ENCODE results near the gene PSD2. TPM values are rescaled to one million over a fixed set of nuclear protein-coding genes. Genes with fewer than 3 reads are reported as not detected.

Gene PSD2
- total RNA-seq, 1 experiment from 2014 or later, result 0.22 TPM

GRCh38 chr5:139854953-139855352 is 59.3 kb downstream of the PSD2 start:
- Histone ChIP-seq H2BK120ac (ENCODE audit: low read depth, low read length, poor library complexity, severe bottlenecking) (no peak overlapping the region), H3K23me2 (ENCODE audit: insufficient read length, low read depth, low read length, poor library complexity, severe bottlenecking) (no peaks in the 10 kb centered on the region), H2BK5ac (ENCODE audit: insufficient read length, low read length) (no peak overlapping the region), H2AK5ac (ENCODE audit: insufficient read length, low read length) (no peak overlapping the region), H3K4ac (ENCODE audit: low read depth, low read length) (no peak overlapping the region), H3K9me3 (ENCODE audit: control insufficient read depth, low read depth, low read length) (no peaks in the 10 kb centered on the region), H3K4me1 (ENCODE audit: insufficient read depth, low read length) (no peaks in the 10 kb centered on the region), H3K23ac (ENCODE audit: insufficient read length, low read depth, low read length) (no peak overlapping the region), H3K18ac (ENCODE audit: insufficient read length, low read depth, low read length) (no peak overlapping the region), H3K79me1 (ENCODE audit: insufficient read depth, low read depth, low read length, poor library complexity, severe bottlenecking) (no peaks in the 10 kb centered on the region), H3K27me3 (ENCODE audit: insufficient read depth, low read length) (no peaks in the 10 kb centered on the region; the same call in 1 of the 2 replicates), H4K8ac (replicated peaks; ENCODE audit: insufficient read length, low read depth, low read length) (no peak overlapping the region), H2AFZ (ENCODE audit: low read length) (no peak overlapping the region), H4K20me1 (ENCODE audit: control insufficient read depth, insufficient read depth, insufficient read length) (no peaks in the 10 kb centered on the region), H3T11ph (ENCODE audit: low read length) (no peak overlapping the region), H4K5ac (ENCODE audit: insufficient read length, low read depth, low read length) (no peak overlapping the region), H3K79me2 (ENCODE audit: insufficient read depth, low read length) (no peaks in the 10 kb centered on the region), H3K27ac (ENCODE audit: insufficient read length, low read depth, low read length) (no peak overlapping the region), H3K56ac (ENCODE audit: insufficient read length, low read depth, low read length) (no peak overlapping the region), H3K9ac (ENCODE audit: extremely low read depth, insufficient read length, low read length) (no peak overlapping the region), H3K14ac (ENCODE audit: insufficient read depth, low read length) (no peak overlapping the region), H2BK20ac (ENCODE audit: low read depth, low read length, poor library complexity, severe bottlenecking) (no peak overlapping the region), H2BK12ac (ENCODE audit: insufficient read length, low read depth, low read length) (no peak overlapping the region), H2BK15ac (ENCODE audit: low read depth, low read length) (no peak overlapping the region), H4K91ac (ENCODE audit: insufficient read length, low read depth, low read length) (no peak overlapping the region), H3K4me2 (ENCODE audit: insufficient read depth, insufficient read length, low read length) (no peak overlapping the region)
- no peak for DNase-seq
- no peaks in the 10 kb centered on the region for H3K9me3 Mint-ChIP-seq
- no peak for TF ChIP-seq CTCF (conservative IDR thresholded peaks at IDR 0.05)
- no peak overlapping the region for H3K27ac Mint-ChIP-seq
- no peaks in the 10 kb centered on the region for H3K36me3 Mint-ChIP-seq (ENCODE audit: insufficient read depth in 1 of 3, low read depth in 3 of 3)
- no CpG with 5 or more reads among the region's 5 CpGs for WGBS (ENCODE audit: extremely low coverage, insufficient read length, low lambda C conversion rate)
- H3K27me3 Mint-ChIP-seq (ENCODE audit: low read depth), result peaks cover 33% of the 10 kb centered on the region
- H3K4me3 Mint-ChIP-seq, result no peak overlapping the region
- H3K4me1 Mint-ChIP-seq, result no peaks in the 10 kb centered on the region

All from H9 (cell line).